ENCODE results near the gene KRTAP5-7. TPM values are rescaled to one million over a fixed set of nuclear protein-coding genes. Genes with fewer than 3 reads are reported as not detected.

Gene KRTAP5-7
- total and polyA plus RNA-seq, 2 of the 13 experiments (the other 11 are each of a cell fraction or from before 2014, with no cell fraction given): 0.54 TPM; not detected in 1

DNA sequence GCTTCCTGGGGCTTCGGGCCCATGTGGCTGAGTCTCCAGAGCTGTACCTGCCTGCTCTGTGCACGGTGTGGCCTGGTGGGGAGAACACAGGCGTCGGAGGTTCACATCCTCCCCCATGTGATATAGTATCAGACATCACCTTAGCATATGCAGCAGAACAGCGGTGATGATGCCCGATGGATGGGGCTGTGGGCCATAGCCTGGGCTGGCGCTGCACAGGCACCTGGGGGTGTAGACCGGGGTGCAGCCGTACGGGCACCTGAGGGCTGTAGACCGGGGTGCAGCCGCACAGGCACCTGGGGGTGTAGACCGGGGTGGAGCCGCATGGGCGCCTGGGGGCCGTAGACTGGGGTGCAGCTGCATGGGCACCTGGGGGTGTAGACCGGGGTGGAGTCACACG is 44.9 kb upstream of the KRTAP5-7 start:
- 98% methylated on average over 14 of the region's 18 CpGs for WGBS (ENCODE audit: low lambda C conversion rate)
- Histone ChIP-seq H2AFZ (ENCODE audit: low read length) (no peak overlapping the region), H3K27ac (ENCODE audit: extremely low read length, insufficient read depth, low read length) (no peak overlapping the region), H4K20me1 (ENCODE audit: insufficient read depth, low read length) (no peaks in the 10 kb centered on the region), H3K4me1 (ENCODE audit: insufficient read depth, low read length) (peaks cover 8% of the 10 kb centered on the region; the same call in 1 of the 2 replicates), H3K9me3 (ENCODE audit: low read length) (no peaks in the 10 kb centered on the region), H3K4me2 (ENCODE audit: low read depth, low read length) (no peak overlapping the region), H3K36me3 (replicated peaks in 1 of 2; ENCODE audit: control insufficient read depth in 1 of 2, insufficient read depth in 2 of 2, low read length in 2 of 2) (peaks cover 21 to 62% of the 10 kb centered on the region in 2 experiments; a peak in 4 of 5 replicates), H3K4me3 (replicated peaks in 1 of 3; ENCODE audit: insufficient read depth in 1 of 3, low read depth in 2 of 3, low read length in 3 of 3) (no peak overlapping the region), H3K79me2 (ENCODE audit: insufficient read depth, low read length) (no peaks in the 10 kb centered on the region), H3K27me3 (ENCODE audit: control insufficient read depth in 1 of 2, insufficient read depth in 2 of 2, low read length in 2 of 2) (no peaks in the 10 kb centered on the region), H3K9ac (ENCODE audit: insufficient read depth, low read depth, low read length) (no peak overlapping the region)
- TF ChIP-seq JDP2 (CRISPR knock-in tag; IDR thresholded peaks at IDR 0.05; ENCODE audit: borderline replicate concordance): no peak
- no peak for TF ChIP-seq ZNF800 (CRISPR knock-in tag; IDR thresholded peaks at IDR 0.05)
- TF ChIP-seq NR2F6 (IDR thresholded peaks at IDR 0.05): no peak
- TF ChIP-seq NR2F6 (CRISPR knock-in tag; IDR thresholded peaks at IDR 0.05): no peak
- TF ChIP-seq ZFYVE20 (CRISPR knock-in tag; IDR thresholded peaks at IDR 0.05; ENCODE audit: borderline replicate concordance, low read depth): no peak
- TF ChIP-seq, protein P1, sequence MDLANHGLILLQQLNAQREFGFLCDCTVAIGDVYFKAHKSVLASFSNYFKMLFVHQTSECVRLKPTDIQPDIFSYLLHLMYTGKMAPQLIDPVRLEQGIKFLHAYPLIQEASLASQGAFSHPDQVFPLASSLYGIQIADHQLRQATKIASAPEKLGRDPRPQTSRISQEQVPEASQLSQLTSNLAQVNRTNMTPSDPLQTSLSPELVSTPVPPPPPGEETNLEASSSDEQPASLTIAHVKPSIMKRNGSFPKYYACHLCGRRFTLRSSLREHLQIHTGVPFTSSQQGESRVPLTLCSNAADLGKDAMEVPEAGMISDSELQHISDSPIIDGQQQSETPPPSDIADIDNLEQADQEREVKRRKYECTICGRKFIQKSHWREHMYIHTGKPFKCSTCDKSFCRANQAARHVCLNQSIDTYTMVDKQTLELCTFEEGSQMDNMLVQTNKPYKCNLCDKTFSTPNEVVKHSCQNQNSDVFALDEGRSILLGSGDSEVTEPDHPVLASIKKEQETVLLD (CRISPR knock-in tag; IDR thresholded peaks at IDR 0.05; ENCODE audit: low read depth): no peak
- no peak for TF ChIP-seq POGZ (CRISPR knock-in tag; IDR thresholded peaks at IDR 0.05)
- TF ChIP-seq SUZ12 (IDR thresholded peaks at IDR 0.05; ENCODE audit: low read depth, low read length): no peak
- TF ChIP-seq NFIB (CRISPR knock-in tag; IDR thresholded peaks at IDR 0.05; ENCODE audit: borderline replicate concordance): no peak
- no peak for TF ChIP-seq RORA (CRISPR knock-in tag; IDR thresholded peaks at IDR 0.05)
- TF ChIP-seq U2AF1 (optimal IDR thresholded peaks at IDR 0.05; ENCODE audit: low read depth, low read length): no peak
- no peak for TF ChIP-seq ZNF362 (CRISPR knock-in tag; IDR thresholded peaks at IDR 0.05; ENCODE audit: borderline replicate concordance)
- no peak for TF ChIP-seq ZNF841 (CRISPR knock-in tag; IDR thresholded peaks at IDR 0.05; ENCODE audit: borderline replicate concordance)
- TF ChIP-seq ZC3H13 (CRISPR knock-in tag; IDR thresholded peaks at IDR 0.05): no peak
- FAIRE-seq (no peak), DNase-seq (ENCODE audit: low spot score) (no peak), ATAC-seq (no peak)
- in situ Hi-C loops (cut with HindIII; ENCODE audit: extremely low pct_ligation_motif_present, low pct_unique_long_range_greater_than_20kb): no loop called here
- intact Hi-C loops (cut with micrococcal nuclease; ENCODE audit: unreplicated experiment): no loop called here
- ChIA-PET POLR2A (no interaction called here), CTCF (ENCODE audit: low intra/inter-chr PET ratio, low total read pairs) (no interaction called here)
- no TSS peak for BruUV-seq (replicated peaks)
